SU-DHL-6 (cell line): ENCODE results near the gene AP5M1.

Experiments used
- H2AFZ ChIP-seq: fragments of 200-600 bp; sonication (generic); 2 replicates; pipeline ENCODE4 v1.6.1; 2014; ENCODE audit warnings: low read depth, mild to moderate bottlenecking, moderate library complexity, mixed read lengths, antibody characterized with exemption, low read length; ENCODE audit not compliant: severe bottlenecking
- H3F3A ChIP-seq: fragments of 200-600 bp; shearing (Covaris generic); 2 replicates; pipeline ENCODE4 v1.6.0; 2016; ENCODE audit warnings: antibody characterized with exemption, mild to moderate bottlenecking; ENCODE audit not compliant: insufficient read depth
- H3K27ac ChIP-seq: fragments of 200-600 bp; sonication (generic); 2 replicates; pipeline ENCODE4 v1.5.1; 2016; ENCODE audit warnings: low read depth, mild to moderate bottlenecking, low read length, moderate library complexity, mixed read lengths
- H3K27me3 ChIP-seq: fragments of 200-600 bp; sonication (generic), shearing (Covaris generic); 2 replicates; pipeline ENCODE4 v1.6.0; 2014; ENCODE audit warnings: mild to moderate bottlenecking, low read length
- H3K36me3 ChIP-seq: fragments of 200-600 bp; sonication (generic); 2 replicates; pipeline ENCODE4 v1.6.1; 2014; ENCODE audit warnings: mild to moderate bottlenecking, low read length, mixed read lengths
- H3K4me2 ChIP-seq: fragments of 300-600, 200-600 bp; shearing (Covaris generic), sonication (generic); 2 replicates; pipeline ENCODE4 v1.6.0; 2014; ENCODE audit warnings: low read length, low read depth, mild to moderate bottlenecking; ENCODE audit not compliant: poor library complexity, severe bottlenecking
- H3K4me3 ChIP-seq: fragments of 200-600 bp; sonication (generic); 2 replicates; pipeline ENCODE4 v1.5.1; 2014; ENCODE audit warnings: antibody characterized with exemption, low read length, mild to moderate bottlenecking, mixed read lengths; ENCODE audit not compliant: insufficient read depth, poor library complexity, severe bottlenecking
- H3K79me2 ChIP-seq: fragments of 200-600 bp; sonication (generic); 2 replicates; pipeline ENCODE4 v1.6.1; 2014; ENCODE audit warnings: mild to moderate bottlenecking, low read length, moderate library complexity; ENCODE audit not compliant: insufficient read depth
- H3K9ac ChIP-seq: fragments of 200-600 bp; sonication (generic); 2 replicates; pipeline ENCODE4 v1.7.0; 2014; ENCODE audit warnings: mild to moderate bottlenecking, low read length
- H3K9me2 ChIP-seq: fragments of 200-600 bp; sonication (generic); replicated peaks from 2 replicates; pipeline ENCODE4 v1.6.1; 2014; ENCODE audit warnings: low read length; ENCODE audit not compliant: insufficient read depth
- H3K9me3 ChIP-seq: fragments of 200-600 bp; sonication (generic); 2 replicates; pipeline ENCODE4 v1.6.1; 2014; ENCODE audit warnings: low read length, mixed read lengths; ENCODE audit not compliant: insufficient read depth
- H4K20me1 ChIP-seq: fragments of 200-600 bp; sonication (generic); 2 replicates; pipeline ENCODE4 v1.6.1; 2014; ENCODE audit warnings: low read depth, mild to moderate bottlenecking, antibody characterized with exemption, low read length, moderate library complexity, mixed read lengths
- EZH2phosphoT487 ChIP-seq: fragments of 200-600 bp; sonication (generic), shearing (Covaris generic); conservative IDR thresholded peaks from 2 replicates; pipeline ENCODE4 v1.6.1; 2018; ENCODE audit warnings: mild to moderate bottlenecking, antibody characterized with exemption, low read length, moderate library complexity, mixed read lengths
- TF ChIP-seq, protein P1 (sequence below): fragments of 200-600 bp; sonication (generic); IDR thresholded peaks from one replicate; pipeline ENCODE4 v1.5.1; 2017; ENCODE audit warnings: antibody characterized with exemption, mild to moderate bottlenecking, low read length, moderate library complexity; ENCODE audit not compliant: insufficient read depth, poor library complexity, severe bottlenecking

Gene AP5M1

GRCh38 chr14:57297852-57298251 lies 29.1 kb downstream of the AP5M1 start:
- H3K4me3 ChIP-seq: no peak overlapping the region
- H4K20me1 ChIP-seq: no peaks in the 10 kb centered on the region
- no peak overlapping the region for H3K9ac ChIP-seq
- H3K4me2 ChIP-seq: no peak overlapping the region
- H3K36me3 ChIP-seq: no peaks in the 10 kb centered on the region
- no peaks in the 10 kb centered on the region for H3K9me3 ChIP-seq
- H3K27me3 ChIP-seq: no peaks in the 10 kb centered on the region
- no peaks in the 10 kb centered on the region for H3K9me2 ChIP-seq
- TF ChIP-seq, protein P1, sequence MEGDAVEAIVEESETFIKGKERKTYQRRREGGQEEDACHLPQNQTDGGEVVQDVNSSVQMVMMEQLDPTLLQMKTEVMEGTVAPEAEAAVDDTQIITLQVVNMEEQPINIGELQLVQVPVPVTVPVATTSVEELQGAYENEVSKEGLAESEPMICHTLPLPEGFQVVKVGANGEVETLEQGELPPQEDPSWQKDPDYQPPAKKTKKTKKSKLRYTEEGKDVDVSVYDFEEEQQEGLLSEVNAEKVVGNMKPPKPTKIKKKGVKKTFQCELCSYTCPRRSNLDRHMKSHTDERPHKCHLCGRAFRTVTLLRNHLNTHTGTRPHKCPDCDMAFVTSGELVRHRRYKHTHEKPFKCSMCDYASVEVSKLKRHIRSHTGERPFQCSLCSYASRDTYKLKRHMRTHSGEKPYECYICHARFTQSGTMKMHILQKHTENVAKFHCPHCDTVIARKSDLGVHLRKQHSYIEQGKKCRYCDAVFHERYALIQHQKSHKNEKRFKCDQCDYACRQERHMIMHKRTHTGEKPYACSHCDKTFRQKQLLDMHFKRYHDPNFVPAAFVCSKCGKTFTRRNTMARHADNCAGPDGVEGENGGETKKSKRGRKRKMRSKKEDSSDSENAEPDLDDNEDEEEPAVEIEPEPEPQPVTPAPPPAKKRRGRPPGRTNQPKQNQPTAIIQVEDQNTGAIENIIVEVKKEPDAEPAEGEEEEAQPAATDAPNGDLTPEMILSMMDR: no peak
- no peak for TF ChIP-seq EZH2phosphoT487
- H3F3A ChIP-seq: 0 out of 2 replicates have a peak, but pooled peaks cover 4% of the 10 kb centered on the region
- H3K27ac ChIP-seq: no peak overlapping the region
- no peaks in the 10 kb centered on the region for H3K79me2 ChIP-seq
- H2AFZ ChIP-seq: no peak overlapping the region

DNA sequence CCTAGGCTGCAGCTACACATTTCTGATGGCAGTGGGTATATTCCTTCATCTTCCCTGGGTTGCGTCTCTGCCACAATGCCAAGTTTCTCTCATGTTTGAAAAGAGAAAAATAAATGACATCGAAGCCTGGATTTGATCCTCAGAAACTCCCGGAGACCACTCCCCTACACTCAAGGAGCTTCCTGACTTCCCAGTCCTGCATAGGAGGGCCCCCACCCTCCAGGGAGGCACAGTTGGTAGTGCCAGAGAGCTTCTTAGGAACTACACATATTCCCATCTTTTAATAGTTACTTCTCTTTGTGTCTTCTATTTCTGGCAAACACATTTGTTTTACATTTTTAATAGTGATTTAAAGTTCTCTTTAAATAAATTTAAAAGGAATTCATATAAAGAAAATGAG lies 30.7 kb downstream of the AP5M1 start:
- no peaks in the 10 kb centered on the region for H3F3A ChIP-seq
- no peaks in the 10 kb centered on the region for H3K27me3 ChIP-seq
- no peaks in the 10 kb centered on the region for H4K20me1 ChIP-seq
- TF ChIP-seq EZH2phosphoT487: no peak
- TF ChIP-seq, protein P1: no peak
- no peaks in the 10 kb centered on the region for H3K79me2 ChIP-seq
- H3K9me3 ChIP-seq: no peaks in the 10 kb centered on the region
- H3K9ac ChIP-seq: no peak overlapping the region
- no peak overlapping the region for H2AFZ ChIP-seq
- H3K36me3 ChIP-seq: no peaks in the 10 kb centered on the region
- no peaks in the 10 kb centered on the region for H3K9me2 ChIP-seq
- H3K4me3 ChIP-seq: no peak overlapping the region
- no peak overlapping the region for H3K4me2 ChIP-seq
- no peak overlapping the region for H3K27ac ChIP-seq

DNA sequence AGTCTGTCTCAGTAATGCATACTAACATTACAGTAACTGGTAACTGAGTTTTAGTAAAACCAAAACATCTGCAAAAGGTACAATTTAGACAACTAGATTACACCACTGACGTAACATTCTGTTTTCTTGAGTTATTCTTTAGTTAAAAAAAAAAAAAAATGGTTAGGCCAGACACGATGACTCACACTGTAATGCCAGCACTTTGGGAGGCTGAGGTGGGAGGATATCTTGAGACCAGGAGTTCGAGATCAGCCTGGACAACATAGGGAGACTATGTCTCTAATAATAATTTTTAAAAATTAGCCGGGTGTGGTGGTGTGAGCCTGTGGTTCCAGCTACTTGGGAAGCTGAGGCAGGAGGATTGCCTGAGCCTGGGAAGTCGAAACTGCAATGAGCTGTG lies 34.1 kb downstream of the AP5M1 start:
- H3K9me2 ChIP-seq: no peaks in the 10 kb centered on the region; the same call in 1 of the 2 replicates
- H3K4me3 ChIP-seq: no peak overlapping the region
- H3K27ac ChIP-seq: no peak overlapping the region
- no peaks in the 10 kb centered on the region for H3K9me3 ChIP-seq
- no peaks in the 10 kb centered on the region for H4K20me1 ChIP-seq
- no peaks in the 10 kb centered on the region for H3K79me2 ChIP-seq
- TF ChIP-seq, protein P1: no peak
- H3K9ac ChIP-seq: no peak overlapping the region
- H3K36me3 ChIP-seq: no peaks in the 10 kb centered on the region
- H3F3A ChIP-seq: no peaks in the 10 kb centered on the region
- no peak overlapping the region for H2AFZ ChIP-seq
- H3K27me3 ChIP-seq: no peaks in the 10 kb centered on the region
- no peak overlapping the region for H3K4me2 ChIP-seq
